Uterus (tissue), 2 donors: Measurements from ENCODE around the gene MAPRE2.

Experiments
- CTCF ChIP-seq, 4 experiments: fragments of 200-600 bp in 2 of 4; fragments of 450-650 bp in 2 of 4; sonication (generic) in 2 of 4; IDR thresholded peaks; one replicate each; pipeline ENCODE4 v1.5.1; 2016 to 2019; ENCODE audit warnings: antibody characterized with exemption in 4 of 4, mild to moderate bottlenecking in 2 of 4, moderate library complexity in 1 of 4
- POLR2A ChIP-seq, 2 donors: fragments of 450-650 bp; IDR thresholded peaks; one replicate each; pipeline ENCODE4 v1.6.1; 2016; ENCODE audit warnings: antibody characterized with exemption in 2 of 2, mild to moderate bottlenecking in 1 of 2, moderate library complexity in 1 of 2

GRCh38 chr18:35121531-35121930, 80.3 kb downstream of the MAPRE2 start:
- TF ChIP-seq POLR2A (IDR thresholded peaks at IDR 0.05): no peak
- TF ChIP-seq CTCF (IDR thresholded peaks at IDR 0.05): no peak
